K562 (cell line): ENCODE measurements around the gene NUP62. TPM values are rescaled to one million over a fixed set of nuclear protein-coding genes. Genes with fewer than 3 reads are reported as not detected.

Experiments used
- ATF4 ChIP-seq: fragments of 450-650 bp; formaldehyde crosslinking; IDR thresholded peaks from 2 replicates; pipeline ENCODE4 v1.4.0; 2022; ENCODE audit warnings: mild to moderate bottlenecking, moderate library complexity
- ATF7 ChIP-seq: fragments of 450-650 bp; IDR thresholded peaks from 2 replicates; pipeline ENCODE4 v1.7.1; 2014; ENCODE audit warnings: mild to moderate bottlenecking, moderate library complexity
- BCLAF1 ChIP-seq, 2 experiments: fragments of 450-650 bp in 1 of 2; IDR thresholded peaks; 2 replicates each; pipeline ENCODE4 v1.6.1; 2011 to 2017; ENCODE audit warnings: low read depth in 2 of 2, antibody characterized with exemption in 1 of 2, borderline replicate concordance in 1 of 2, low read length in 1 of 2, mild to moderate bottlenecking in 1 of 2, mixed read lengths in 1 of 2; ENCODE audit not compliant: control insufficient read depth in 1 of 2
- BRCA1 ChIP-seq, 2 experiments: fragments of 450-650 bp in 1 of 2; sonication (generic) in 1 of 2; formaldehyde crosslinking in 1 of 2; IDR thresholded peaks; 2 replicates each; pipeline versions ENCODE4 v1.5.0 to v1.6.1; 2017 to 2020; ENCODE audit warnings: mild to moderate bottlenecking in 1 of 2, missing genetic modification reagents in 1 of 2
- ESRRB ChIP-seq: fragments of 250-450 bp; sonication (Bioruptor Pico); IDR thresholded peaks from 2 replicates; pipeline ENCODE4 v1.5.0; 2020; ENCODE audit warnings: mild to moderate bottlenecking, moderate library complexity, borderline replicate concordance
- FOXK1 ChIP-seq: sonication (generic); formaldehyde crosslinking; IDR thresholded peaks from 2 replicates; pipeline ENCODE4 v1.8.0; 2022; ENCODE audit warnings: missing genetic modification reagents, mild to moderate bottlenecking, borderline replicate concordance
- IRF9 ChIP-seq: fragments of 450-650 bp; IDR thresholded peaks from 2 replicates; pipeline ENCODE4 v1.6.1; 2016; ENCODE audit warnings: missing biosample characterization, missing genetic modification characterization
- NFXL1 ChIP-seq: fragments of 450-650 bp; formaldehyde crosslinking; IDR thresholded peaks from 2 replicates; pipeline ENCODE4 v1.4.0; 2021; ENCODE audit warnings: mild to moderate bottlenecking
- PML ChIP-seq: IDR thresholded peaks from 2 replicates; pipeline ENCODE4 v1.6.1; 2012; ENCODE audit warnings: low read length, inconsistent platforms
- POLR2B ChIP-seq: fragments of 450-650 bp; IDR thresholded peaks from 2 replicates; pipeline ENCODE4 v1.6.1; 2018; ENCODE audit warnings: low read depth; ENCODE audit not compliant: partially characterized antibody
- POLR3A ChIP-seq: IDR thresholded peaks from 2 replicates; pipeline ENCODE4 v1.6.1; 2011; ENCODE audit warnings: borderline replicate concordance, mild to moderate bottlenecking, moderate library complexity; ENCODE audit not compliant: insufficient read length, insufficient read depth; ENCODE audit errors: extremely low read depth
- RERE ChIP-seq: sonication (generic); formaldehyde crosslinking; IDR thresholded peaks from 2 replicates; pipeline ENCODE4 v1.8.0; 2023; ENCODE audit warnings: missing genetic modification reagents, mild to moderate bottlenecking, borderline replicate concordance
- YY1 ChIP-seq, 3 experiments: IDR thresholded peaks; 2 replicates each; pipeline ENCODE4 v1.6.1; 2011; ENCODE audit warnings: low read length in 2 of 3, mild to moderate bottlenecking in 2 of 3, moderate library complexity in 2 of 3, borderline replicate concordance in 1 of 3, control low read depth in 1 of 3, low read depth in 1 of 3; ENCODE audit not compliant: insufficient read depth in 3 of 3, insufficient replicate concordance in 2 of 3, control insufficient read depth in 1 of 3, insufficient read length in 1 of 3; ENCODE audit errors: extremely low read depth in 1 of 3
- ZNF57 ChIP-seq: fragments of 450-650 bp; formaldehyde crosslinking; IDR thresholded peaks from 2 replicates; pipeline ENCODE4 v1.4.0; 2020; ENCODE audit warnings: mild to moderate bottlenecking, moderate library complexity
- ZNF696 ChIP-seq: fragments of 250-450 bp; sonication (Bioruptor Pico); conservative IDR thresholded peaks from 2 replicates; pipeline ENCODE4 v1.4.0; 2020; ENCODE audit warnings: mild to moderate bottlenecking, moderate library complexity
- ZNF79 ChIP-seq: fragments of 250-450 bp; sonication (Bioruptor Pico); IDR thresholded peaks from 2 replicates; pipeline ENCODE4 v1.4.0; 2020; ENCODE audit warnings: low read depth, mild to moderate bottlenecking, moderate library complexity
- polyA plus RNA-seq, 8 experiments: library from polyadenylated mRNA; depleted of rRNA in 4 of 8; stranded (reverse) in 5 of 8; unstranded in 3 of 8; fragments of >200 nt; fragmentation: Nextera tagmentation in 2 of 8; fragmentation: Illumina TruSeq in 1 of 8; extraction: Ambion mirVana in 2 of 8; extraction: Trizol in 1 of 8; gene quantifications; 2 replicates each; pipeline versions ENCODE4 v1.2.1 to v1.2.3, GENCODE V29; 2011 to 2014; ENCODE audit warnings: inconsistent platforms in 1 of 8, missing spikeins in 1 of 8
- total RNA-seq, 7 experiments: library from RNA; depleted of rRNA in 6 of 7; stranded (reverse); fragments of >200 nt in 6 of 7; fragmentation: Illumina TruSeq in 2 of 7; extraction: Trizol in 2 of 7; gene quantifications; 2 replicates each; pipeline versions ENCODE4 v1.2.1 to v1.2.3, GENCODE V29; 2011 to 2021; ENCODE audit warnings: low replicate concordance in 1 of 7

Gene NUP62
- total and polyA plus RNA-seq, 9 of the 15 experiments (the other 6 are each of a cell fraction or from before 2014, with no cell fraction given), result 16.9 to 109 (median 66.0) TPM

- TF ChIP-seq YY1 (IDR thresholded peaks at IDR 0.05; ENCODE audit: borderline replicate concordance in 1 of 3, control insufficient read depth in 1 of 3, extremely low read depth in 1 of 3, insufficient read depth in 3 of 3, insufficient read length in 1 of 3, insufficient replicate concordance in 2 of 3, low read depth in 1 of 3, low read length in 2 of 3), result peak in 2 of 3 experiments; percentile 33 to 57
- no peak for TF ChIP-seq ZNF696
- TF ChIP-seq RERE (CRISPR knock-in tag), result no peak
- TF ChIP-seq POLR3A, result no peak
- TF ChIP-seq BCLAF1 (IDR thresholded peaks at IDR 0.05; ENCODE audit: borderline replicate concordance in 1 of 2, control insufficient read depth in 1 of 2, low read depth in 2 of 2, low read length in 1 of 2), result 0 out of 4 replicates have a peak, but pooled peaks of 1 of the 2 experiments have one; percentile 56
- peak; percentile 58; the same call in 1 of the 2 replicates for TF ChIP-seq ATF7
- peak; percentile 69; the same call in 1 of the 2 replicates for TF ChIP-seq PML
- no peak for TF ChIP-seq NFXL1 (CRISPR knock-in tag)
- TF ChIP-seq ZNF79, result no peak
- TF ChIP-seq IRF9 (tag), result no peak
- TF ChIP-seq FOXK1, result no peak
- TF ChIP-seq ATF4 (CRISPR knock-in tag), result peak; percentile 93
- no peak for TF ChIP-seq BRCA1 (IDR thresholded peaks at IDR 0.05)
- TF ChIP-seq BRCA1 (CRISPR knock-in tag; IDR thresholded peaks at IDR 0.05), result peak; percentile 59; the same call in 1 of the 2 replicates
- no peak for TF ChIP-seq ESRRB (CRISPR knock-in tag)
- TF ChIP-seq POLR2B, result peak; percentile 98
- TF ChIP-seq ZNF57 (CRISPR knock-in tag), result no peak
These were observed at the start of gene NUP62, which contains the start of gene ATF5 (continued) for GRCh38 chr19:49929121-49929610.
